ENCODE measurements around the gene PRPF40B.

The PRPF40B gene

GRCh38 chr12:49661191-49661590 is 37.8 kb downstream of the PRPF40B start:
- no peak for DNase-seq

DNA sequence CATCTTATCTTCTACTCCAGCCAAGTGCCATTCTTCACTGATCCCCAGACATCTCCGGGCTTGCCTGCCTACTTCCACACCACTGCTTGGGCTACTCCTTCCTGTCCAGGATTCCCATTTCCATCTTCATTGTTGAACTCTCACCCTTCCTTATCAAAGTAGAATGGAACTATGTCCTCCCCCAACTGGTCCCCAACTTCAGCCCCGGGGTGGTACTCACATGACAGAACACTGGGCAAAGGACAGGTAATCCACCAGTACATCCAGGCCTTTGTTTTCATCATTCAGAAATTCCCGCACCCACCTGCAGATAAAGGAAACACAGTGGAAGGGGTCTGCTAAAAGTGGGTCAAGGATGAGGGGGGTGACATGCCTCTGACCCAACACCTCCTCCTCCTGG is 38.4 kb downstream of the PRPF40B start:
- DNase-seq, result no peak

GRCh38 chr12:49662998-49663843 is 39.9 kb downstream of the PRPF40B start:
- DNase-seq, result peak; percentile 95

- DNase-seq, result no peak
These were observed 40.8 kb downstream of the PRPF40B start for GRCh38 chr12:49664167-49664566.

DNA sequence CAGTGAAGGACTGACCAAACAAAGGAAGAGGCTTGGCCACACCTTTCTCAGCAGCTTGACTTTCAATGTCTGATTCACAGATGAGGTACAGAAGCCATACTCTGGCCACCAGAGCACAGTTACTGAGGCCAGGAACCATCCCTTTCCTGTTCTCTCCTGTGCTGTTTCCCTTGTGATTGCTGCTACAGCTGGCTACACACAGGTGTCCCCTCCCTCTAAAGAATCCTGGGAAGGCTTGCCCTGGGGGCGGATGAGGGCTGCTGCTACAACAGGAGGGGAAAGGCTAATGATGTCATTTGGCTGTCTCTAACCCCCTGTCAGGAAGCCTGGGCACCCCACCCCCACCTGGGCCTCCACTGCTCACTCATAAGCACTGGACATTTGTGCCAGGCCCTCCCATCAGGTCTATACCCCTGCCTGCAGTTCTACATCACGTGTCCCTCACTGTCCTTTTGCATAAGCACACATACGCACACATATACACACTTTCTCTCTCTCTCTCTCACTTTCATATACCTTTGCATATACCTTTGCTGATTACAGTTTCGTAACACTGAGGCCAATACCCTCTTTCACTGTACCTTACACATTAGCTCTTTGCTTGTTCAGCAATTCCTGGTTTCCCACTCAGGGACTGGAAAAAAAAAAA is 41.4 kb downstream of the PRPF40B start:
- DNase-seq, result no peak

DNA sequence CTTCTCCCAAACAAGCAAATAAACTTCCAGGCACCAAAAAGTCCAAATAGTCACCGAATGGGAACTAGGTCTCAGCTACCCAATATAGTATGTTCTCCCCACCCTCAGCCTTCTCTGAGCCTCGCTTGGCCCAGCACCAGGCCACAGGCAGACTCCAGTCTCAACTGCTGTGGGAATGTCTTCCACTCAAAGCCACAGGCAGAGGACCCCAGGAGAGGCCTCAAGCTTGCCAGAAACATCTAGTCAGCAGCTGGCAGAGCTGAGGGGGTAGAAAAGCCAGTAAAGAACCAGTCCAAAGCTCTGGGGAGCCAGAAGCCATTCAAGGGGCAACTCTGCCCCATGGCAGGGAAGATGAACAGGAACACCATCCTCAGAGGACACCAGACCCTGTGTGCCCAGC is 42.0 kb downstream of the PRPF40B start:
- DNase-seq, result peak; percentile 43

DNA sequence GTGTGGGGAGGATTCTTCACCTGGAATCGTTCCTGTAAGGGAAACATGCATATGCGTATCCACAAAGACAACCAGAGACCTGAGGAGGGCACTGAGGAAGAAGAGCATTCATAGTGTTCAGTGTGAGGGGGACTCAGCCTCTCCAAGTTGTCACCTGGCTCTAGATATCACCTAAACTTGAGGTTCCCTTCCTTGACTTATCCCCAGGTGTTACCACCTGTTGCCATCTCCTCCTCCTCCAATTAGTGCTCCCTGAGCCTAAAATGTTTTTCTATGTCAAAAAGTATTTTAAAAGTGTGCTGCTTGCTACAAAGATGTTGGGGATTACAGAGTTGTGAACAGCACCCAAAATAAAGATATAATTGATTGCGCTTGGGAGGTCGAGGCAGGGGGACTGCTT is 42.8 kb downstream of the PRPF40B start:
- DNase-seq, result no peak

DNA sequence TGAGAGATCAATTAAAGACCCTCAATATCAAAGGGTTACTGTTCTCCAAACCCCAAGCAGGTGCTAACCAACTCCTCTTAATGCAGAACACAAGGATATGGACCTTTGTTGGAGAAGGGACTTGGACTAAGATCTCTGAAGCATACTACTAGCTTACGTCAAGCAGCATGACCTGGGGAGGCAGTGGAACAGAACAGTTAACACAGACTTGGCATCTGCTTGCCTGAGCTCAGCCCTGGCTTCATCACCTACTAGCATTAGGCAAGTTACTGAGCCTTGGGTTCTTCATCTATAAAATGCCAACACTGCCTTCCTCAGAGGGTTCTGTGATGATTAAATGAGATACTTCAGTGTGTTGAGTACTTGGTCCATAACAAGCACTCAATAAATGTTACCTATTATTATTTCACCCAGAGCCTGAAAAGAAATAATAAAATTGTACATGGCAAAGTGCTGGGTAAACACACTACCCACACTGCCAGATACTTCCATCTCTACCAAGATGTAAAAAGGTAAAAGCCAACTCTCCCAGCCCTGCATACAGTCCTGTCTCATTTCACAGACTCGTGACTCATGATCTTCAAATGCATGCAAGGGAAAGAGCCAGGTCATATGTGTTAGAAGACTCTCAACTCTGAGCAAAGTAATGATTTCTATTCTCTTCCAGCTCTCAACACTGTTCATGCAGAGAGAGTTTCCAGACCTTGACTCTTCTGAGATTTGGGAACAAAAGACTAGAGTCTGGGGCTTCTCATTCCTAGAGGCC is 44.1 kb downstream of the PRPF40B start:
- peak; percentile 49 for DNase-seq

GRCh38 chr12:49669796-49670195 is 46.4 kb downstream of the PRPF40B start:
- DNase-seq, result no peak

- DNase-seq, result no peak
These were observed 47.8 kb downstream of the PRPF40B start for GRCh38 chr12:49671031-49671765.

- DNase-seq, result no peak
These were observed 49.2 kb downstream of the PRPF40B start for GRCh38 chr12:49672301-49673217.

- DNase-seq, result peak; percentile 93
These were observed 50.3 kb downstream of the PRPF40B start for GRCh38 chr12:49673446-49674317.

DNA sequence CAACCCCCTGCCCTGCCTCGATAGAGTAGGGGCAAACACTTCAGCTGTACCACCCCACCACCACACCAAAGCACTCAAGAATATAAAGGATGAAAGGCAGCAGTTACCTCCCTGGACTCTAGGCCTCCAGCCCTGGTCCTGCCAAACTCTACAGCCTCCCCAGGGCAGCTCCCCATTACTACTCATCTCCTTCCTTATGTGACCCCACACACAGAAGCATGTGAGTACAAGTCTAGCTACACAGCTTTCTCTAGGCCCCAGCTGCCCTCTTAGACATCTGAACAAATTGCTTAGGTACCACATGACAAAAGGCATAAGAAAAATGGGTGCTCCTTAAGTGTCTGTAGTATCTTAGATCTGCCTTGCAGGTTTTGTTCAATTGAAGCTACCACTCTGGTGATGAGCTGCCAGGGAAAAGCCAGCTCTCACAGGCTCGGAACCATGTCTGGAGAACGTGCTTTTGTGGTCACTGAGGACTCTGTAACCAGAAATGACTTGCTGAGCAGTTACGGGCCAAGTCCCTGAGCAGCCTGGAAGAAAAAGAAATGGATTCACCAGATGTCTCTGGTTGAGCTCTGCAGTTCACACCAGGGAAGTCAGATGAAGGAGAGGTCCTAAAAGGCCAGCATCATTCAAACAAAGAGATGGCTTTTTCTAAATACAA is 51.1 kb downstream of the PRPF40B start:
- peak; percentile 38 for DNase-seq

- DNase-seq, result peak; percentile 27
These were observed 51.8 kb downstream of the PRPF40B start for GRCh38 chr12:49675137-49675536.

- no peak for DNase-seq
These were observed 55.4 kb downstream of the PRPF40B start for GRCh38 chr12:49678711-49679110.

DNA sequence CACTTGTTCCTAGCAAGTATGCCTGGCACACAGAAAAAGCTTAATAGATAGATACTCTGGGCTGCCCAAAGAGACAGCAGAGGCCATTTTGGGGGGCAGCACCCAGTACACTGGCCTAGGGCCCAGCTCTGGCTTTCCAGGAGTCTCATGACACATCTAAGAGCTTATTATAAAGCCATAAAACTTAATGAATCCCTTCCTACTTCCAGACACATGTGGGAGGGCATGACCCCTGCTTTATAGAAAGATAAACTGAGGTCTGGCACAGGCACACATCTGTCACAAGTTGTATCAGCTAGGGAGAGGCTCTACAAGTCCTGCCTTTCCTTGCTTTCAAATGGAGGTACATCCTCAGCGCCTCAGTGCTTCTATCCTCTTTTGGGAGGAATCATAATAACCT is 56.7 kb downstream of the PRPF40B start:
- no peak for DNase-seq

DNA sequence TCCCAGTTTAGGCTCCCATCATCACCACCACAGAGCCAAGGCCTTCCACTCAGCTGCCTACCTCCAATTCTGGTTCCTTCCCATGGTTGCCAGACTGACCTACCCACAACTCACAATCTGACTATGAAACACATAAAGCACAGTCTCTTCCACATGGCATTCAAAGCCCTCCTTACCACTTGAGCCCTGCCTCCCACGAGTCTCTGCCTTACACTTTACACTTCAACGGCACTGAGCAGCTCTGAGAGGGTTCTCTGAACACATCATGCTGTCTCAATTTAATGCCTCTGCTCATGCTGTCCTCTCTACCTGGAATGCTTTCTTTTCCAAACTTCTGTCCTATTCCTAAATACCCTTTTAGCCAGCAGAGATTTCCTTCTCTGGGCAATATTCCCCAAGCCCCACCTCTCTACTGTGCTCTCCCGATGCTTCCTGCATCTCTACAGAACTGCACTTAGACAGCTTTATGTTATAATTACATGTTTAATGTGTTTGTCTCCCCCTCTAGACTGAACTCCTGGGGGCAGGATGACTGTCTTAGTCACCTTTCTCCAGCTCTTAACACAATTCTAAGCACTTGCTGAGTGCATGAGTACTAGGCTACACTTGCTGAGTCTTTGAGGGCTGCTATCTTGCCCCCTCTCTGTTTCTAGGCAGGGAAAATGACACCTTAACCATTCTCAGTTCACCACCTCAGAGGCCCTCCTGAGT is 60.4 kb downstream of the PRPF40B start:
- no peak for DNase-seq

GRCh38 chr12:49684310-49684854 is 61.0 kb downstream of the PRPF40B start:
- DNase-seq, result no peak

- no peak for DNase-seq
These were observed 64.6 kb downstream of the PRPF40B start for GRCh38 chr12:49687941-49688340.
